Adipose tissue (tissue), 3 donors: ENCODE measurements around the gene TMEM126A. TPM values are rescaled to one million over a fixed set of nuclear protein-coding genes. Genes with fewer than 3 reads are reported as not detected.
"Not testable (repeated sequence)": the region's sequence is repeated elsewhere in the genome, so short reads cannot be mapped to it uniquely, and the experiment has no call there.

Source experiments
- H3K27ac ChIP-seq: one replicate; pipeline ENCODE4 v1.5.1; 2013; ENCODE audit warnings: low read depth, low read length
- WGBS, 3 donors: extraction: QIAGEN DNeasy Blood & Tissue Kit; methylation state at CpG; one replicate each; pipeline ENCODE4 v1.1.7; 2013; 5-methylcytosine and 5-hydroxymethylcytosine counted together
- polyA plus RNA-seq, 3 donors: library from polyadenylated mRNA; stranded (reverse); fragments of 200-250 nt; gene quantifications; one replicate each; pipeline ENCODE4 v1.2.3, GENCODE V29; 2013
- donor health status: healthy with polysubstance abuse.
- donor health status: Bipolar disorder and iron deficiency.
- donor health status: healthy.

TMEM126A gene
- polyA plus RNA-seq = 10 to 100 TPM; 25.9 to 64.9 (median 58.1) TPM

DNA sequence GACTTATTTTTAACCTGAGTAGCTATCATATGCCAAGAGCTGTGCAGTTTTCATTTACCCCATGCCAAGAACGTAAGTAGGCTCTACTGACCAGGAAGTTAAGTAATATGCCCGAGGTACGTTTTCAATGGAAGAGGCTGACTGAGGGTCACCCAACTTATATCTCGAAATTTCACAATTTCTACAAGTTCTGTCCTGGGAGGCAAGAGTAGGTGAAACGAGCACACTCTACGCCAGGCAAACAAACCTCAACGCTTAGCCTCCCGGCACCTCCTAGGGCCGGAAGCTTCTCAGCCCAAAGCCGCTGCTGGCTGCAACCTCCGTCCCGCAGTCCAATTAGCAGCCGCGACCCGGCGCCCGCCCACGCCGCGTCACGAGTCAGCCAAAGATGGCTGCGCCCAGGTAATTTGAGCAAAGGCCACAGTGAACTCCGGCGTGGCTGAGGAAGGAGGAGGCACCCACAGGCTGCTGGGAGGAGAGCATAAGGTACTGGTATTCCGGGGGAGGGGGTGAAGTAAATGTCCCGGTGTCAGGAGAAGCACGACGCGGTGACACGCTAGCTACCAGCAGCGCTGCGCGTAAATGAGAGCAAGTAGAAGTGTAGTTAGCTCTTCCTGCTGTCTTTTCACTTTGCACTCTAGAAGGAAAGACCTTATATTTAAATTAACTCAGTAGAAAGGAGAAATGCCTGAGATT is at the start of gene TMEM126A:
Gene TMEM126A (plus strand): TSS at position 364 of the 696 bp plus-strand sequence. CDS start 2,289 bp downstream, outside the sequence.
- peak within 1 kb of the TSS; percentile 11 for H3K27ac ChIP-seq
- 0 to 1% (median 0%) methylated on average over 33 of the region's 33 CpGs for WGBS, 3 donors

DNA sequence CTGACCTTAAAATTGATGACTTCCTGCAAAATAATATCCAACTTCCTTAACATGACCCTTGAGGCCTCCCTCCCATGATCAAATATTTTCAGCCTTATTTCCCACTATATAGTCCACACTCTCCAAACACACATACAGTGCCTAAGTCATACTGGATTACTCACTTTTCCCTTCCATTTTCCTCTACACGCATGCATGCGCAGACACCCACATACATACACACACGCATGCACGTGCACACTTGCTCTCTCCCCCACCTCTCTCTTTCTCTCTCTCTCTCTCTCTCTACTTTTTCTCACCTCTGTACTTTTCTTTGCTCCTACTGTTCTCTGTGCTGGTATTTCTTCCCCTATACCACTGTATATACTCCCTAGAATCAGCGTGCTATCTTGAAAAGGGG is 48.7 kb upstream of the TMEM126A start:
- H3K27ac ChIP-seq = no peak overlapping the region
- 60 to 69% (median 66%) methylated on average over 5 of the region's 5 CpGs for whole genome bisulfite sequencing, 3 donors

DNA sequence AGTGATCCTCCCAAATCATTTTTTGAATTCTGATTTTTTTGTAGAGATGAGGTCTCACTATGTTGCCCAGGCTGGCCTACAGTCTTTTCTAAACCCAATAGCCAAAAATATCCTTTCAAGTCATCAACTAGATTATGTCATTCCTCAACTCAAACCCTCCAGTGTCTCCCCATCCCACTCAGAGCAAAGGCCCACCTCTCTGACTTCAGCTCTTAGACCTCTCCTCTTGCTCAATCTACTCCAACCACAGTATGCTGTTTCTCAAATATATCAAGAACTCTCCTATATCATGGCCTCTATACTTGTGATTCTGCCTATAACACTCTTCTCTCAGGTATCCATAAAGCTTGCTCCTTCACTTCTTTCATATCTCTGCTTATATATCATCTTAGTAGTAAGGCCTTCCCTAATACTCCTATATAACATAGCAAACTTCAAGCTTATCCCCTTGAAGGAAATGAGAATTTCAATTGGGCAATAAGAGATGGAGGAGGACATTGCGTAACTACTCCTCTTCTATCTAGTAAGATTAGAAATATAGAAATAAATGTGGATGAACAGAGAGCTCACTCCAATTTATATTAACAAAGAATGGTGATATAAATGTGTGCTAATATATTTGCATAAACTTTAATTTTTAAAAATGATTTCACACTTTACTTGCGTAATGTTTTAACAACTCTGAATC is 45.1 kb upstream of the TMEM126A start:
- WGBS, 3 donors = 88 to 97% (median 92%) methylated on average over 2 of the region's 2 CpGs
- H3K27ac ChIP-seq = no peak overlapping the region

DNA sequence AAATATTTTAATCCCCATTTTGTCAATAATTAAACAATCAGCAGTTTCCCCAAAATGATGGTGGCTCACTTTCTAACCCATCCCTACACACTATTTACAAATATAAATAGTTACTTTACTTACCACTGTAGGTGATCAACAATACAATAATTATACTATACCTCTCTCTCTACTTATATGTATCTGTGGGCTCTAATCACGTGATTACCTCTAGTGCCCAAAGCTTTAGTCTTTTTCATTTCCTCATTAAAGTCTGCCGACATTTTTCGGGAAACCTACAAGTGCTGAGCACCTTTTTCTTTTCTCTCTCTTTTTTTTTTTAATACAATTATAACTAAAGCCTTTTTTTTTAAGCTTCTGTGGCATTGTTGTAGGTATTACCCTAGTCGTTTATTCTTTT is 44.5 kb upstream of the TMEM126A start:
- no peak overlapping the region for H3K27ac ChIP-seq
- 85 to 93% (median 88%) methylated on average over 4 of the region's 4 CpGs for WGBS, 3 donors

DNA sequence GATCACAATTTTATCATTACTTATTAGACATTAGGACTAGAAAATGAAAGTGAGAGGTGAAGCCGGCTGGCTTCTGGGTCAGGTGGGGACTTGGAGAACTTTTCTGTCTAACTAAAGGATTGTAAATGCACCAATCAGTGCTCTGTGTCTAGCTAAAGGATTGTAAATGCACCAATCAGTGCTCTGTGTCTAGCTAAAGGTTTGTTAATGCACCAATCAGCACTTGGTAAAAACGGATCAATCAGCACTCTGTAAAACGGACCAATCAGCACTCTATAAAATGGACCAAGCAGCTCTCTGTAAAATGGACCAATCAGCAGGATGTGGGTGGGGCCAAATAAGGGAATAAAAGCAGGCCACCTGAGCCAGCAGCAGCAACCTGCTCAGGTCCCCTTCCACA is 41.5 kb upstream of the TMEM126A start:
- 94 to 97% (median 95%) methylated on average over 3 of the region's 3 CpGs for WGBS, 3 donors
- not testable (repeated sequence) for H3K27ac ChIP-seq

DNA sequence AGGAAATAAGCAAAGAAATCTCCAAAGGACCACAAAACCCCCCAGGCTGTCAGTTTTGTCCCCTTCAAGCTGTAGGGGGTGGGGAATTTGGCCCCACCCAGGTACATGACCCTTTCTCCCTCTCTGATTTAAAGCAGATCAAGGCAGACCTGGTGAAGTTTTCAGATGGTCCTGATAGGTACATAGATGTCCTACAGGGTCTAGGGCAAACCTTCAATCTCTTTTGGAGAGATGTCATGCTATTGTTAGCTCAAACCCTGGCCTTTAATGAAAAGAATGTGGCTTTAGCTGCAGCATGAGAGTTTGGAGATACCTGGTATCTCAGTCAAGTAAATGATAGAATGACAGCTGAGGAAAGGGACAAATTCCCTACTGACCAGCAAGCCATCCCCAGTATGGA is 39.1 kb upstream of the TMEM126A start:
- H3K27ac ChIP-seq = not testable (repeated sequence)

DNA sequence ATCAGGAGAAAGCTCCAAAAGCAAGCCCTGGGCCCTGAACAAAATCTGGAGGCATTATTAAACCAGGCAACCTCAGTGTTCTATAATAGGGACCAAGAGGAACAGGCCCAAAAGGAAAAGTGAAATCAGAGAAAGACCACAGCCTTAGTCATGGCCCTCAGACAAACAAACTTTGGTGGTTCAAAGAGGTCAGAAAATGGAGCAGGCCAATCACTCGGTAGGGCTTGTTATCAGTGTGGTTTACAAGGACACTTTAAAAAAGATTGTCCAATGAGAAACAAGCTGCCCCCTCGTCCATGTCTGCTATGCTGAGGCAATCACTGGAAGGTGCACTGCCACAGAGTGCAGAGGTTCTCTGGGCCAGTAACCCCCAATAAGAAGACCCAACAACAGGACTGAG is 38.5 kb upstream of the TMEM126A start:
- H3K27ac ChIP-seq = not testable (repeated sequence)
- WGBS, 3 donors = 73 to 93% (median 75%) methylated on average over 2 of the region's 2 CpGs

DNA sequence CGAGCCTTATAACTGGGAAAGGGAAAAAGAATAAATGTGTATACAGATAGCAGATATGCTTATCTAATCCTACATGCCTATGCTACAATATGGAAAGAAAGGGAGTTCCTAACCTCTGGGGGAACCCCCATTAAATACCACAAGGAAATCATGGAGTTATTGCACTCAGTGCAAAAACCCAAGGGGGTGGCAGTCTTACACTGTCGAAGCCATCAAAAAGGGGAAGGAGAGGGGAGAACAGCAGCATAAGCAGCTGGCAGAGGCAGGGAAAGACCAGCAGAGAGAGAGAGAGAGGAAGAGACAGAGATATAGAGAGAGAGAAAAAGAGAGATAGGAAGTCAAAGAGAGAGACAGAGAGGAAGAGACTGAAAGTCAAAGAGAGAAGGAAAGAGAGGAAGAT is 36.1 kb upstream of the TMEM126A start:
- 66 to 75% (median 70%) methylated on average over 2 of the region's 2 CpGs for WGBS, 3 donors
- H3K27ac ChIP-seq = not testable (repeated sequence)

DNA sequence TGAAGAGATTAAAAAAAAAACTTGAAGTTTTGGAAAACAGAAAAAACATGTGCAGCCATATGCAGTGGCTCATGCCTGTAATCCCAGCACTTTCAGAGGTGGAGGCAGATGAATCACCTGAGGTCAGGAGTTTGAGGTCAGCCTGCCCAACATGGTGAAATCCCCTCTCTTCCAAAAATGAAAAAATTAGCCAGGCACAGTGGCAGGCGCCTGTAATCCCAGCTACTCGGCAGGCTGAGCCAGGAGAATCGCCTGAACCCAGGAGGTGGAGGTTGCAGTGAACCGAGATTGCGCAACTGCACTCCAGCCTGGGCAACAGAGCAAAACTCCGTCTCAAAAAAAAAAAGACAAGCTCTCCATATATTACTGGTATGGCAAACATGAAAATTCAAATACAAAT is 28.3 kb upstream of the TMEM126A start:
- H3K27ac ChIP-seq = no peak overlapping the region

DNA sequence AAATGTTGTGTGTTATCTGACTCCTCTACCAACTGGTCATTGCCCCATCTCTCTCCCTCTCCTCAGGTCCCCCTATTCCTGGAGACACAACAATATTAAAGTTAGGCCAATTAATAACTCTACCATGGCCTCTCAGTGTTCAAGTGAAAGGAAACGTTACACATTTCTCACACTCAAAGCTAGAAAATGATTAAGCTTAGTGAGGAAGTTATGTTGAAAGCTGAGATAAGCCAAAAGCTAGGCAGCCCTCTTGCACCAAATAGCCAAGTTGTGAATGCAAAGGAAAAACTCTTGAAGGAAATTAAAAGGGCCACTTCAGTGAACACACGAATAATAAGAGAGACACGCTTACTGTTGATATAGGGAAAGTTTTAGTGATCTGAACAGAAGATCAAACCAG is 27.5 kb upstream of the TMEM126A start:
- WGBS, 3 donors = 57 to 72% (median 72%) methylated on average over 3 of the region's 3 CpGs
- H3K27ac ChIP-seq = no peak overlapping the region

More for the DNA sequence above, 28.3 kb upstream of the TMEM126A start:
- 79 to 86% (median 80%) methylated on average over 6 of the region's 6 CpGs for WGBS, 3 donors

DNA sequence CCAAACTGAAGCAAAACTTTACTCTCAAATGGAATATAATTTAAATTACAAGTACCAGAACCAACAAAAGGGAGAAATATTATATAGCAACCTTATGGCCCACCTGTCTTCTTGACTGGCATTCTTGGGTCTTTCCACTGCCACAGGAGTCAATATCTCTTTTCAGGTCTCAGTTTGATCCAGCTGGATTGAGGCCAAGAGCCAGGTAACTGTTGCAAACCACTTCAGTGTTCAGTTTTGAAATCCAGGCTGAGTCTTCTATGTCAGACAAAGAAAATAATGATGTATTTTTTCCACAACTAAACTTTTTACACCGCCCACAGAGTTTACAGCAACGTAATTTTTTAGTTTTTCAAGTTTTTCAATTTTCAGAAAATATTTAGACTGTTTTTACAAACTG is 21.3 kb upstream of the TMEM126A start:
- WGBS, 3 donors = 51 to 67% (median 56%) methylated on average over 2 of the region's 2 CpGs
- H3K27ac ChIP-seq = no peak overlapping the region

DNA sequence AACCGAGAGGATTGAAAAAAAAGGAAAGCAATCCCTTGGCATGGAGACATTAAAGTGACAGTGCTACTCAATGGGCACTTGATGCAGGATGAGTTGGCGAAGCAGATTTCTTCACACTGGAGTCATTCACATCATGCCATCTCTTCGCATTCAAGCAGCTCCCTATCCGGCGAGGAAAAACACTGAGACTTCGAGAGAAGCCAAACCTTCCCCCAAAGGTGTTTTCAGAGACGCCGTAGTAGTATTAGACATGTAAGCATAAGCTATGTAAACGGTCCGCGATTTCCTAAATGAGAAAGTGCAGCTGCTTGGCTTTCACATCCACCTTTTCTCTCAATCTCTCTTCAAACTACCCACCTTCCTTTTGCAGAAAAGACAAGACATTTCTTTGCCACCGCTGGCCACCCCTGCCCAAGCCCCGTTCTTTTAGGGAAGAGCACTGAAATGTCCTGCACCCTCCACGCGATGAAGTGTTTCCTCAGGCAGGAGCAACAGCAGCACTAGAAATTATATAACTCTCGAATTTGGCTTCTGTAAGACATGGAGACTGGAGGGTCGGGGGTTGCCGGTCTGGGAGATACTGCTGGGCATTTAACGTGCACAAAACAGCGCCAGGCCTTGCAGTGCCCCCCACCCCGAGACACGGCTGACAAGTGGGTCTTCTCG is 20.3 kb upstream of the TMEM126A start, which contains the start of gene DLG2:
Gene DLG2 (minus strand): TSS at position 13 of the 666 bp plus-strand sequence.
- 0 to 1% (median 1%) methylated on average over 23 of the region's 23 CpGs for WGBS, 3 donors
- peak within 1 kb of the TSS; percentile 78 for H3K27ac ChIP-seq

DNA sequence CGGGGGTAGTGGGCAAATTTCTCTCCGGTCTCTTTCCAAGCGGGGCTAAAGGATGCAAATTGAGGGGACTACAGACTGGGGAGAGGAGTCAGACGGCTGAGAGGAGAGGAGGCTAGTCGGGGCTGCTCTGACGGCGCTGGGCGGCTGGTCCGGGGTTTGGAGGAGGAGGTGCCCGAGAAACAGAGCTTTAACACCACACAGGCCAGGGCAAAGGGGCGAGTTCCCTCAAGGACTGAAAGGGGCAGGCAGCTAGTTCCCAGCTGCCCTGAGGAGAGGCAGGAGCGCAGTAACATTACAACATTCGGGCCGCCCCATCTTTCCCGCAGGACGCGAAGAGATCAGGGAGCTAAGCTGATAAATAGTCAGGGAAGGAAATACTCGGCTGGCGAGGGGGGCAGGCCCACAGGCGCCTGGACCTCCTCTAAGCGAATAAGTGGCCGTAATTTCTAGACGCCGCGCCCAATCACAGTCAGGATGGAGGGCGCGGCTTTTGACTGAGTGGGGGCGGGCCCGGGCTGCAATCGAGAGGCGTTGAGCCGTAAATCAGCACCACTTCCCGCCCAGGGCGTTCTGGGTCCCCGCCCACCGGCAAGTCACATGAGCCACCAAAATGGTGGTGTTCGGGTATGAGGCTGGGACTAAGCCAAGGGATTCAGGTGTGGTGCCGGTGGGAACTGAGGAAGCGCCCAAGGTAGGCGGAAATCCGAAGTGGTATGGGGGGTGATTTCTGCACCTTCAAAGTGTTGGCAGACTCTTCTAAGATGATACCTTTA is 19.6 kb upstream of the TMEM126A start, which contains the start of gene TMEM126B:
Gene TMEM126B (plus strand): TSS at position 596 of the 773 bp plus-strand sequence. CDS start 15 bp downstream, at position 611.
- 0 to 1% (median 0%) methylated on average over 41 of the region's 41 CpGs for WGBS, 3 donors
- H3K27ac ChIP-seq = peak within 1 kb of the TSS; percentile 78

DNA sequence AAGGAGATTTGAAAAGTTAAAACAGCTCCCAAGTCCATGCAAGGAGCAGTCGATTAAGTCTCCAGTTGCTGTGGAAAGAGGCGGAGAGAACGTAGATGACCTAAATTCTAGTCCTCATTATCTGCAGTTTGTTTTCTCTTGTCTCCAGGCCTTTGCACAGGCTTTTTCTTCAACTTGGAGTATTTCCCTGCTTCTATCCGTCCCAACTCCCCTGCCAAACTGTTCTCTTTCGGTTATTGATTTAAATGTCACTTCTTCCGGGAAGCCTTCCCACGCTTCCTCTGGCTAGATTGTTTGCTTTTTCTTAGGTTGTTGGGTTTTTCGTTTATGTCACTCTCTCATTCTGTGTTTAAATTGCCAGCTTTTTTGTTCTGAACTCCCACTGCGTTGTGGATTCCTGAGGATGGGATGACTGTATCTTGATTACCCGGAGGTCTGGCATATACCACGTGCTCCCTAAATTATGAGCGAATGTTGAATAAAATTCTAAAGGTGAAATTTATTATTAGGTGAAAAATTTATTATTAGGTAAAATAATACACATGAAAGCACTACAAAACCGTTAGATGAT is 18.9 kb upstream of the TMEM126A start:
- H3K27ac ChIP-seq = peak overlapping the region; percentile 13
- 1 to 2% (median 2%) methylated on average over 13 of the region's 13 CpGs for WGBS, 3 donors

DNA sequence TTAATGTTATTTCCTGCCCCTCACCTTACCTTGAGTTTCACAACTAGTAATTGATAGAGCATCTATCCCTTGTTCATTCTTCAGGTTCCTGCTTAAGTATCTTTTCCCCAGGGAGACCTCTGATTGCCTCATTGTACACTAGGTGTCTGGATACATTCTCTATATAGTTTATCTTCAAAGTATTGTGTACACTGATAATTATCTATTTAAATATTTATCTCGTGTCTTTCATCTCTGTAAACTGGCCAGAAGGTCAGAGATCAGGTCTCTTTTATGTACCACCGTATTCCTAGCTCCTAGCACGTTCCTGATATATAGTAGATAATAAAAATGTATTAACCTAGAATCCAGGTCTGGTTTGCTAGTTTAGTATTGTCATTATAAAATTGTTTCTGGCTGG is 13.0 kb upstream of the TMEM126A start:
- no peak overlapping the region for H3K27ac ChIP-seq
- 36 to 91% (median 90%) methylated on average over 3 of the region's 3 CpGs for WGBS, 3 donors

DNA sequence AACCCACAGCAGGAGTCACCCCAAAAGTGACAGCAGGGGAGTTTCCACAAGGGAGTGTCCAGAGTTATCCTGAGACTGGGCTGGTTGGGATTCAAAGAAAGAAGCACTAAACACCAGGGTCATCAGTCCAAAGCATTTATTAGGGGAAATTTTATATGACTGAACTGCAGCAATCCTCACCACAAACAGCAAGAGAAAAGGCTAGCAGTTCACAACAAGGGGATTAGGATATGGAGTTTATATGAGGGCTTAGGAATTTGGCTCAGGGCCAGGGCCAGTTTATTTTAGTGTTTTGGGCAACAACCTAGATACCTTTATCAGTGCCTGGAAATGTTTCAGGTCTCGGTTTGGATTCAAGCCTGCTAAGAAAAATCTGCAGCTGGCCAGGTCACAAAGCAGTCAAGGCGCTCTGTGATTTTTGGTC is 4.6 kb upstream of the TMEM126A start:
- no peak overlapping the region for H3K27ac ChIP-seq
- 25 to 48% (median 34%) methylated on average over 2 of the region's 2 CpGs for WGBS, 3 donors

DNA sequence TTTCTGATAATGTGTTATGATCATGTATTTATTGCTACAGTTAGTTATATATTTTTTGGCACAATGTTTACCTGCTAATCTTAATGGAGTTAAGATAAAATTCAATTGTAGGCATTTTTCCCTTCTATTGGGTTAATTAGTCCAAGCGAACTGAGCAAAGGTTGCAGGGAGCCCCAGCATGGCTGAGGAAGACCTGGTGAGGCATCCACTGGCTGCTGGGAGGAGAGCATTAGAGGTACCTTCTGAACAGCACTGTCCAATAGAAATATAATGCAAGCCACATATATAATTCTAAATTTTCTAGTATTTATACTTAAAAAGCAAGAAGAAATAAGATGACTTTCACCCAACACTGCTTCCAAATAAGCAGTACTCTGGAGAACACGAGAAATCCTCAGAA is 689 bp upstream of the TMEM126A start:
- no peak overlapping the region for H3K27ac ChIP-seq
- 10 to 45% (median 39%) methylated on average over 2 of the region's 2 CpGs for WGBS, 3 donors

DNA sequence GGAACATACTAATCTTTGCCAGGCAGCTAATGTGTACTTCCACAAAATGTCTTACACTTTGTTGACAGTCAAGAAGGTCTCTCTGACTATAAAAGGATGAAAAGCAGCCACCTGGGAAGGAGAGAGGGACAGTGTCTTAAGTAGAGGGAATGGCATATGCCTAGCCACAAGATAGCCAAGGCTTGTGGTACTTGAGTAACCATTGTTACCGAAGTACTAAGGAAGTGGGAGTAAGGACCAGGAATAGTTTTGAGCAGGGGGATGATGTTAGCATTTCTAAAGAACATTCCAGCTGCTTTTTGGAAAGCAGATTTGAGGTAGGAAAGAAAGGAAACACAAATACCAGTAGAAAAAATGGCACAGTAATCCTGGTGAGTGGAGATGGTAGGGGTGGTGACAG is 3.4 kb downstream of the TMEM126A start:
- H3K27ac ChIP-seq = no peak overlapping the region
- WGBS, 3 donors = 70 to 88% (median 76%) methylated on average over 1 of the region's 1 CpG
